GM23338 (cell line): ENCODE measurements around the gene ANOS1. TPM values are rescaled to one million over a fixed set of nuclear protein-coding genes. Genes with fewer than 3 reads are reported as not detected.
"Not testable (repeated sequence)": the region's sequence is repeated elsewhere in the genome, so short reads cannot be mapped to it uniquely, and the experiment has no call there.

Experiments
- ATAC-seq: fragments of 200-7000 bp; cut with Tn5 transposase; 3 replicates; pipeline ENCODE4 v1.9.1; 2020
- DNase-seq: peaks from one replicate; pipeline ENCODE4 v3.0.0-alpha.2; 2015; ENCODE audit warnings: low spot score
- H2AFZ ChIP-seq: fragments of 200-600 bp; sonication (generic); 2 replicates; pipeline ENCODE4 v1.8.0; 2016; ENCODE audit warnings: antibody characterized with exemption, mild to moderate bottlenecking, moderate library complexity
- H3F3A ChIP-seq: fragments of 200-600 bp; sonication (generic); replicated peaks from 2 replicates; pipeline ENCODE4 v1.8.0; 2017; ENCODE audit warnings: antibody characterized with exemption, mixed run types, low read depth
- H3K27ac ChIP-seq: fragments of 200-600 bp; sonication (generic); 2 replicates; pipeline ENCODE4 v1.6.1; 2016; ENCODE audit warnings: low read depth
- H3K27me3 ChIP-seq: fragments of 200-600 bp; sonication (generic); 2 replicates; pipeline ENCODE4 v1.8.0; 2016; ENCODE audit warnings: mild to moderate bottlenecking, mixed run types, moderate library complexity; ENCODE audit not compliant: insufficient read depth
- H3K36me3 ChIP-seq: fragments of 200-600 bp; sonication (generic); 2 replicates; pipeline ENCODE4 v1.8.0; 2016; ENCODE audit warnings: mild to moderate bottlenecking; ENCODE audit not compliant: insufficient read depth
- H3K4me1 ChIP-seq: fragments of 200-600 bp; sonication (generic); 2 replicates; pipeline ENCODE4 v1.8.0; 2016; ENCODE audit warnings: mild to moderate bottlenecking, moderate library complexity; ENCODE audit not compliant: insufficient read depth
- H3K4me2 ChIP-seq: fragments of 200-600 bp; sonication (generic); 2 replicates; pipeline ENCODE4 v1.7.1; 2017; ENCODE audit warnings: mixed run types
- H3K4me3 ChIP-seq: fragments of 200-600 bp; sonication (generic); 2 replicates; pipeline ENCODE4 v1.6.1; 2016; ENCODE audit warnings: mixed run types
- H3K79me2 ChIP-seq: fragments of 200-600 bp; sonication (generic); replicated peaks from 2 replicates; pipeline ENCODE4 v1.8.0; 2017; ENCODE audit warnings: mild to moderate bottlenecking; ENCODE audit not compliant: insufficient read depth
- H3K9me2 ChIP-seq: fragments of 200-600 bp; sonication (generic); 2 replicates; pipeline ENCODE4 v1.8.0; 2017; ENCODE audit not compliant: insufficient read depth
- H4K20me1 ChIP-seq: fragments of 200-600 bp; sonication (generic); replicated peaks from 2 replicates; pipeline ENCODE4 v1.8.0; 2017; ENCODE audit warnings: mild to moderate bottlenecking; ENCODE audit not compliant: insufficient read depth
- H3K27ac Mint-ChIP-seq: 2 replicates; pipeline ENCODE4 v1.8.0; 2020; ENCODE audit warnings: inconsistent platforms, mild to moderate bottlenecking, moderate library complexity, mixed read lengths
- H3K27me3 Mint-ChIP-seq: 3 replicates; pipeline ENCODE4 v1.8.0; 2022; ENCODE audit warnings: low read depth, mild to moderate bottlenecking, moderate library complexity, mixed read lengths, inconsistent platforms; ENCODE audit not compliant: insufficient read depth, poor library complexity
- H3K36me3 Mint-ChIP-seq: 3 replicates; pipeline ENCODE4 v1.8.0; 2021; ENCODE audit warnings: low read depth, mild to moderate bottlenecking, inconsistent platforms, moderate library complexity, mixed read lengths
- H3K4me1 Mint-ChIP-seq: 3 replicates; pipeline ENCODE4 v1.8.0; 2020; ENCODE audit warnings: mild to moderate bottlenecking, inconsistent platforms, mixed read lengths
- H3K4me3 Mint-ChIP-seq: 3 replicates; pipeline ENCODE4 v1.8.0; 2021; ENCODE audit warnings: moderate library complexity, mild to moderate bottlenecking, inconsistent platforms, mixed read lengths
- H3K9me3 Mint-ChIP-seq: 3 replicates; pipeline ENCODE4 v1.8.0; 2020; ENCODE audit warnings: moderate library complexity, mild to moderate bottlenecking, inconsistent platforms, mixed read lengths
- EZH2phosphoT487 ChIP-seq: fragments of 200-600 bp; sonication (generic); IDR thresholded peaks from one replicate; pipeline ENCODE4 v1.8.1; 2018; ENCODE audit warnings: antibody characterized with exemption; ENCODE audit not compliant: unreplicated experiment
- JUNB ChIP-seq: IDR thresholded peaks from one replicate; pipeline ENCODE4 v1.6.1; 2016; ENCODE audit warnings: antibody characterized with exemption; ENCODE audit not compliant: unreplicated experiment
- polyA plus RNA-seq: library from polyadenylated mRNA; unstranded; fragments of >200 nt; fragmentation: Nextera tagmentation; extraction: Ambion mirVana; gene quantifications from 2 replicates; pipeline ENCODE4 v1.2.1, GENCODE V29; 2016
- total RNA-seq: library from RNA; depleted of rRNA; stranded (reverse); fragments of >200 nt; shearing (Covaris generic); gene quantifications from 2 replicates; pipeline ENCODE4 v1.2.3, GENCODE V29; 2014
- TF ChIP-seq, protein P1 (sequence below): fragments of 250-450 bp; sonication (Bioruptor Pico); IDR thresholded peaks from 2 replicates; pipeline ENCODE4 v1.5.0; 2020; ENCODE audit warnings: mild to moderate bottlenecking, moderate library complexity

ANOS1 gene
- total and polyA plus RNA-seq, 2 experiments from 2014 or later: 21.8 to 68.5 TPM

DNA sequence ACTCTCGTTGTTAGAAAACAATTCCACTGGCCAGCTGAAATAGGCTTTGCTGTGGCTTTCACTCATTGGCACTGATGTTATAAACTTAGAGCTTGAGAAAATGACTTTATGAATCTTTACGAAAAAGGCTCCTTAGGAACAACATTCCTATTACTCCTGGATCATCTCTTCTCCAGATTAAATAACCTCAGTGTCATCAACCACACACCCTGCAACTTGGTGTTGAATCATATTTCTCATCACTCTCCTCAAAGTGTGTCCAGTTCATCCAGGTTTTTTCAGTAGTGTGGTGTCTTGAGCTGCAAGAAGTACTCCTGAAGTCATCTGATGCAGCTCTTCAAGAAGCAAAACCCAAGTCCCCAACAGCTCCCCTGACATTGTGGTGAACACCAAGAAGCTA is 28.1 kb upstream of the ANOS1 start (continued):
- TF ChIP-seq, protein P1, sequence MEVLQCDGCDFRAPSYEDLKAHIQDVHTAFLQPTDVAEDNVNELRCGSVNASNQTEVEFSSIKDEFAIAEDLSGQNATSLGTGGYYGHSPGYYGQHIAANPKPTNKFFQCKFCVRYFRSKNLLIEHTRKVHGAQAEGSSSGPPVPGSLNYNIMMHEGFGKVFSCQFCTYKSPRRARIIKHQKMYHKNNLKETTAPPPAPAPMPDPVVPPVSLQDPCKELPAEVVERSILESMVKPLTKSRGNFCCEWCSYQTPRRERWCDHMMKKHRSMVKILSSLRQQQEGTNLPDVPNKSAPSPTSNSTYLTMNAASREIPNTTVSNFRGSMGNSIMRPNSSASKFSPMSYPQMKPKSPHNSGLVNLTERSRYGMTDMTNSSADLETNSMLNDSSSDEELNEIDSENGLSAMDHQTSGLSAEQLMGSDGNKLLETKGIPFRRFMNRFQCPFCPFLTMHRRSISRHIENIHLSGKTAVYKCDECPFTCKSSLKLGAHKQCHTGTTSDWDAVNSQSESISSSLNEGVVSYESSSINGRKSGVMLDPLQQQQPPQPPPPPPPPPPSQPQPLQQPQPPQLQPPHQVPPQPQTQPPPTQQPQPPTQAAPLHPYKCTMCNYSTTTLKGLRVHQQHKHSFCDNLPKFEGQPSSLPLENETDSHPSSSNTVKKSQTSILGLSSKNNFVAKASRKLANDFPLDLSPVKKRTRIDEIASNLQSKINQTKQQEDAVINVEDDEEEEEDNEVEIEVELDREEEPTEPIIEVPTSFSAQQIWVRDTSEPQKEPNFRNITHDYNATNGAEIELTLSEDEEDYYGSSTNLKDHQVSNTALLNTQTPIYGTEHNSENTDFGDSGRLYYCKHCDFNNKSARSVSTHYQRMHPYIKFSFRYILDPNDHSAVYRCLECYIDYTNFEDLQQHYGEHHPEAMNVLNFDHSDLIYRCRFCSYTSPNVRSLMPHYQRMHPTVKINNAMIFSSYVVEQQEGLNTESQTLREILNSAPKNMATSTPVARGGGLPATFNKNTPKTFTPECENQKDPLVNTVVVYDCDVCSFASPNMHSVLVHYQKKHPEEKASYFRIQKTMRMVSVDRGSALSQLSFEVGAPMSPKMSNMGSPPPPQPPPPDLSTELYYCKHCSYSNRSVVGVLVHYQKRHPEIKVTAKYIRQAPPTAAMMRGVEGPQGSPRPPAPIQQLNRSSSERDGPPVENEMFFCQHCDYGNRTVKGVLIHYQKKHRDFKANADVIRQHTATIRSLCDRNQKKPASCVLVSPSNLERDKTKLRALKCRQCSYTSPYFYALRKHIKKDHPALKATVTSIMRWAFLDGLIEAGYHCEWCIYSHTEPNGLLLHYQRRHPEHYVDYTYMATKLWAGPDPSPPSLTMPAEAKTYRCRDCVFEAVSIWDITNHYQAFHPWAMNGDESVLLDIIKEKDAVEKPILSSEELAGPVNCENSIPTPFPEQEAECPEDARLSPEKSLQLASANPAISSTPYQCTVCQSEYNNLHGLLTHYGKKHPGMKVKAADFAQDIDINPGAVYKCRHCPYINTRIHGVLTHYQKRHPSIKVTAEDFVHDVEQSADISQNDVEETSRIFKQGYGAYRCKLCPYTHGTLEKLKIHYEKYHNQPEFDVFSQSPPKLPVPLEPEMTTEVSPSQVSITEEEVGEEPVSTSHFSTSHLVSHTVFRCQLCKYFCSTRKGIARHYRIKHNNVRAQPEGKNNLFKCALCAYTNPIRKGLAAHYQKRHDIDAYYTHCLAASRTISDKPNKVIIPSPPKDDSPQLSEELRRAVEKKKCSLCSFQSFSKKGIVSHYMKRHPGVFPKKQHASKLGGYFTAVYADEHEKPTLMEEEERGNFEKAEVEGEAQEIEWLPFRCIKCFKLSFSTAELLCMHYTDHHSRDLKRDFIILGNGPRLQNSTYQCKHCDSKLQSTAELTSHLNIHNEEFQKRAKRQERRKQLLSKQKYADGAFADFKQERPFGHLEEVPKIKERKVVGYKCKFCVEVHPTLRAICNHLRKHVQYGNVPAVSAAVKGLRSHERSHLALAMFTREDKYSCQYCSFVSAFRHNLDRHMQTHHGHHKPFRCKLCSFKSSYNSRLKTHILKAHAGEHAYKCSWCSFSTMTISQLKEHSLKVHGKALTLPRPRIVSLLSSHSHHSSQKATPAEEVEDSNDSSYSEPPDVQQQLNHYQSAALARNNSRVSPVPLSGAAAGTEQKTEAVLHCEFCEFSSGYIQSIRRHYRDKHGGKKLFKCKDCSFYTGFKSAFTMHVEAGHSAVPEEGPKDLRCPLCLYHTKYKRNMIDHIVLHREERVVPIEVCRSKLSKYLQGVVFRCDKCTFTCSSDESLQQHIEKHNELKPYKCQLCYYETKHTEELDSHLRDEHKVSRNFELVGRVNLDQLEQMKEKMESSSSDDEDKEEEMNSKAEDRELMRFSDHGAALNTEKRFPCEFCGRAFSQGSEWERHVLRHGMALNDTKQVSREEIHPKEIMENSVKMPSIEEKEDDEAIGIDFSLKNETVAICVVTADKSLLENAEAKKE (CRISPR knock-in tag): no peak
- no peak for TF ChIP-seq EZH2phosphoT487
- TF ChIP-seq JUNB: no peak

DNA sequence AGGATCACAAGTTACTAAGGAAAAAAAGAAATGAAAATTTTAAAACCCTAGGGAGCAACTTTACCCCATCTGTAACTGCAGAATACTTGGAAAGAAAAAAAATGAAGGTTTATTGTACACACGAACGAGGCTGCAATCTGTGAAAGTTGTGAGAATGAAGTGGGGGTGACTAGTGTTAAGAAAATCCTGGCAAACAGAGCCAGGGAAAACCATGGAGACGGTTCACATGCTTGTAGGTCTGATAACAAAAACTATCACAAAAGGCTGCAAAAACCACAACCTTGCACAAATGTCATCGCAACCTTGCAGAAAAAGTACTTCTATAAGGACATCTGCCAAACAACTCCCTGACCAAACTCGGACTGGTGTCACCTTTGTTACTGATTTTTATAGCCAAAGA is 26.8 kb upstream of the ANOS1 start:
- not testable (repeated sequence) for H3K27ac Mint-ChIP-seq, H2AFZ ChIP-seq, H3K9me2 ChIP-seq, H3K4me3 Mint-ChIP-seq, H3K4me2 ChIP-seq, H3K27ac ChIP-seq, H3K9me3 Mint-ChIP-seq, H3K36me3 Mint-ChIP-seq, DNase-seq, H3F3A ChIP-seq, H3K4me1 ChIP-seq, H3K36me3 ChIP-seq, H3K27me3 ChIP-seq, H3K4me3 ChIP-seq, H3K4me1 Mint-ChIP-seq, H3K27me3 Mint-ChIP-seq, H3K79me2 ChIP-seq, ATAC-seq, H4K20me1 ChIP-seq

DNA sequence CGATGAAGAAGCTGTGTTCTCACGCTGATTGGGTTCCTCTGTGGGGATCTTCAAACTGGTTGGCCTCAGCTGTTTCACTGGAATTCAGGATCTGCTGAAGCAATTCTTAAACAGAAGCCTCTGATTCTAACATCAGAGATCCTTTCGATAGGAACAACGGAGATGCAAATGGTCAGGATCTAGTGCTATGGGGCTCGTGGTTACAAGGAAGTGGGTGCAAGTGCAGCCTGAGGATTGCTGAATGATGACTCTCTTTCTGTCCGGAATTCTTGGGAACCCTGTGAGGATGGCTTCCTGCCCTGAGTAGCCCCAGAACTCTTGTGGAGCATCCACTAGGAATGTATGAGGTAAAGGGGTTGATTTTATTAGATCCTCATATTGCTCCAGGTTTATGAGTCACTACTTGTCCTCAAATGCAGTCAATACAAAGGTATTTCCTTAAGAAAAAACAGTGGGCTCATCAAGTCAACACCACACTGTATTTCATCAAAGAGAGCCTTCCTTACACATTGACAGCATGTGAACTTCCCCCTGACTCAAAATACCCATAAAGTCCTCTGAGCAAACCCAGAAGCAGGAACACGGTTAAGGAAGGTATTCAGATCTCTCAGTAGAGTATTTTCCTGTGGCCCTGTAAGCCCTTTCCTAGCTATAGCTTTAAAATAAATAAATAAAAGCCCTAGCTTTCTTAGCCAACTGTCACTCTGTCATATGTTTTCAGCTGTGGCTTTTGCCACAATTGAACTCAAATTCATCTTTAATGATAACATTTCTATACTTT is 25.9 kb upstream of the ANOS1 start:
- not testable (repeated sequence) for H2AFZ ChIP-seq, H3F3A ChIP-seq, H3K9me2 ChIP-seq, H3K79me2 ChIP-seq, DNase-seq, H3K27me3 ChIP-seq, H3K27ac ChIP-seq, H3K4me2 ChIP-seq, H3K9me3 Mint-ChIP-seq, H3K36me3 ChIP-seq, H3K4me1 ChIP-seq, H4K20me1 ChIP-seq, H3K4me3 Mint-ChIP-seq, H3K27ac Mint-ChIP-seq, H3K27me3 Mint-ChIP-seq, H3K4me3 ChIP-seq, ATAC-seq, H3K4me1 Mint-ChIP-seq, H3K36me3 Mint-ChIP-seq
